Colonic mucosa (tissue), 4 donors: ENCODE data around the gene CREB5. TPM values are rescaled to one million over a fixed set of nuclear protein-coding genes. Genes with fewer than 3 reads are reported as not detected.

Source experiments
- DNase-seq: peaks from one replicate; pipeline ENCODE4 v3.0.0-alpha.2; 2020
- H3K27ac ChIP-seq: fragments of 200-600 bp; one replicate; pipeline ENCODE4 v1.8.0; 2021
- H3K27me3 ChIP-seq: fragments of 200-600 bp; one replicate; pipeline ENCODE4 v1.8.0; 2021
- H3K36me3 ChIP-seq: fragments of 200-600 bp; one replicate; pipeline ENCODE4 v1.8.0; 2021
- H3K4me1 ChIP-seq: fragments of 200-600 bp; one replicate; pipeline ENCODE4 v1.8.0; 2021; ENCODE audit warnings: mild to moderate bottlenecking
- H3K4me3 ChIP-seq: fragments of 200-600 bp; one replicate; pipeline ENCODE4 v1.8.0; 2021
- H3K9ac ChIP-seq, 2 donors: one replicate each; pipeline ENCODE4 v1.7.0; 2013; ENCODE audit warnings: control low read depth in 2 of 2, low read depth in 2 of 2, low read length in 2 of 2
- H3K9me3 ChIP-seq: fragments of 200-600 bp; one replicate; pipeline ENCODE4 v1.8.0; 2021
- intact Hi-C: fragments of 100-400 bp; cut with DNase I; formaldehyde crosslinking; loops from one replicate; pipeline ENCODE4 v1.14.1; 2022
- total RNA-seq, 2 donors: library from RNA; stranded (reverse); fragmentation: NEBNext Ultra II Directional in 1 of 2; extraction: Animal tissue kit (Norgen Biotek cat#: 25700) in 1 of 2; gene quantifications; one replicate each; pipeline ENCODE4 v1.2.1, GENCODE V29; 2021
- TF ChIP-seq, protein P1 (sequence below): fragments of 200-600 bp; IDR thresholded peaks from one replicate; pipeline ENCODE4 v1.8.0; 2022; ENCODE audit warnings: antibody characterized with exemption, mild to moderate bottlenecking
- donor health status: healthy.
- donor health status: DM: no; HTN: no; CAD: no.
- donor health status: DM: no; HTN: no; CAD: no.

The CREB5 gene
- total RNA-seq, 2 donors from 2014 or later = 0.54 to 3.6 TPM

DNA sequence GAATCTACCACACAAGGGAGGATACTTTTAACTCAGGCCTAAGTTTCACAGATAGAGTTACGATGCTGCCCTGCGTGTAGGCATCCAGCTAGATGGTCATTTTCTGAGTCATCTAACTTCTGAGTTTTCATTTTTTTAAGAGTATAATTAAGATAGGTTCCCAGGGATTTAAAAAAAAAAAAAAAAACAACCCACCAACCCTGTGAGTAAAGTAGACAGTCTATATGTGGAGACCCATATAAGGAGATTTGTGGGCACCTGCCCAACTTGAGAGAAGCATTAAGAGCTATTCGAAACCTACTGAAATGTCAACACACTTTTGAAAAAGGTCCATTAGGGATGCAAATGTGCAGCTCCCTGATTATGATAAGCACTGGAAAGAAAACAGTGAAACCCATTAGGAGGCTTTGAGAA, 288.5 kb downstream of the CREB5 start:
- no peak for DNase-seq
- H3K27ac ChIP-seq = no peak overlapping the region
- no peaks in the 10 kb centered on the region for H3K27me3 ChIP-seq
- no peaks in the 10 kb centered on the region for H3K9me3 ChIP-seq
- intact Hi-C loops = no loop called here
- TF ChIP-seq, protein P1, sequence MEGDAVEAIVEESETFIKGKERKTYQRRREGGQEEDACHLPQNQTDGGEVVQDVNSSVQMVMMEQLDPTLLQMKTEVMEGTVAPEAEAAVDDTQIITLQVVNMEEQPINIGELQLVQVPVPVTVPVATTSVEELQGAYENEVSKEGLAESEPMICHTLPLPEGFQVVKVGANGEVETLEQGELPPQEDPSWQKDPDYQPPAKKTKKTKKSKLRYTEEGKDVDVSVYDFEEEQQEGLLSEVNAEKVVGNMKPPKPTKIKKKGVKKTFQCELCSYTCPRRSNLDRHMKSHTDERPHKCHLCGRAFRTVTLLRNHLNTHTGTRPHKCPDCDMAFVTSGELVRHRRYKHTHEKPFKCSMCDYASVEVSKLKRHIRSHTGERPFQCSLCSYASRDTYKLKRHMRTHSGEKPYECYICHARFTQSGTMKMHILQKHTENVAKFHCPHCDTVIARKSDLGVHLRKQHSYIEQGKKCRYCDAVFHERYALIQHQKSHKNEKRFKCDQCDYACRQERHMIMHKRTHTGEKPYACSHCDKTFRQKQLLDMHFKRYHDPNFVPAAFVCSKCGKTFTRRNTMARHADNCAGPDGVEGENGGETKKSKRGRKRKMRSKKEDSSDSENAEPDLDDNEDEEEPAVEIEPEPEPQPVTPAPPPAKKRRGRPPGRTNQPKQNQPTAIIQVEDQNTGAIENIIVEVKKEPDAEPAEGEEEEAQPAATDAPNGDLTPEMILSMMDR = no peak
- H3K9ac ChIP-seq = no peak overlapping the region
- no peaks in the 10 kb centered on the region for H3K36me3 ChIP-seq
- H3K4me3 ChIP-seq = no peak overlapping the region
- no peaks in the 10 kb centered on the region for H3K4me1 ChIP-seq

DNA sequence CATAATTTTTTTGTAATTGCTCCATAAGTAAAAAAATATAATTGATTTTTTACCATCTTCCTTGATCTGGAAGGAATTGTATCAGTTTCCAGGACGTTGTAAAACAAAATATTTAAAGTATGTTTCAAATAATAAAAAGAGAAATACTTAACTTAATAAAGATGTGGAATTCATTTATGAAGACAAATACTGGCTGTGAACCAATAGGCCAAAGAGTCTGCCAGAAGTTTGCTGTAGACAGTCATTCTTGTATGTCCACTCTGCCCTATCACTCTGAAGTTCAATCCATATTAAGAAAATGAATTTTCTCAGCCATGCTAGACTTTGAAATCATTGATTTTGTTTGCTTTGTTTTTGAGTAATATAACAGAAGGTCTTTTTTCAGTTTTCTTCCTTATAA, 289.4 kb downstream of the CREB5 start:
- Histone ChIP-seq H3K9me3 (no peaks in the 10 kb centered on the region), H3K9ac (no peak overlapping the region), H3K27ac (no peak overlapping the region), H3K36me3 (no peaks in the 10 kb centered on the region), H3K4me1 (no peaks in the 10 kb centered on the region), H3K27me3 (no peaks in the 10 kb centered on the region), H3K4me3 (no peak overlapping the region)
- intact Hi-C loops = no loop called here
- TF ChIP-seq, protein P1 = no peak
- DNase-seq = no peak

DNA sequence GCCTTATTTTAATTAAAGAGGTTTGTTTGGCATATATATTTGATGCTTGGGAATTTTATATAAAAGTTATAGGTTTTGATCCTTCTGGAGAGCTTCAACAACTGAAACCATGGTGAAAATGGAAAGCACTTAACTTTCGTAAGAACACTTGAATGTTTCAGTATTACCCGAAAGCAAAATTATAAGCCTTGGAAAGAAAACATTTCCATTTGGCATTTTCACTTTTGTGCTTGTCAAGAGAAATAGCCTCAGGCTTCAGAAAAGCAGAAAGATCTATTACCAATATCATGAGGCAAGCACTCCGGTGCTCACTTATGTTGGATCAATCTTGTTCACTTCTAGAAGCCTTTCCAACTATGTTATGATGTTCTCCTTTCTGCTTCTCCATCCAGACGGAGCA, 289.9 kb downstream of the CREB5 start:
- intact Hi-C loops = no loop called here
- Histone ChIP-seq H3K4me3 (no peak overlapping the region), H3K9ac (no peak overlapping the region), H3K36me3 (no peaks in the 10 kb centered on the region), H3K27ac (no peak overlapping the region), H3K9me3 (no peaks in the 10 kb centered on the region), H3K4me1 (no peaks in the 10 kb centered on the region), H3K27me3 (no peaks in the 10 kb centered on the region)
- TF ChIP-seq, protein P1 = no peak
- DNase-seq = no peak

DNA sequence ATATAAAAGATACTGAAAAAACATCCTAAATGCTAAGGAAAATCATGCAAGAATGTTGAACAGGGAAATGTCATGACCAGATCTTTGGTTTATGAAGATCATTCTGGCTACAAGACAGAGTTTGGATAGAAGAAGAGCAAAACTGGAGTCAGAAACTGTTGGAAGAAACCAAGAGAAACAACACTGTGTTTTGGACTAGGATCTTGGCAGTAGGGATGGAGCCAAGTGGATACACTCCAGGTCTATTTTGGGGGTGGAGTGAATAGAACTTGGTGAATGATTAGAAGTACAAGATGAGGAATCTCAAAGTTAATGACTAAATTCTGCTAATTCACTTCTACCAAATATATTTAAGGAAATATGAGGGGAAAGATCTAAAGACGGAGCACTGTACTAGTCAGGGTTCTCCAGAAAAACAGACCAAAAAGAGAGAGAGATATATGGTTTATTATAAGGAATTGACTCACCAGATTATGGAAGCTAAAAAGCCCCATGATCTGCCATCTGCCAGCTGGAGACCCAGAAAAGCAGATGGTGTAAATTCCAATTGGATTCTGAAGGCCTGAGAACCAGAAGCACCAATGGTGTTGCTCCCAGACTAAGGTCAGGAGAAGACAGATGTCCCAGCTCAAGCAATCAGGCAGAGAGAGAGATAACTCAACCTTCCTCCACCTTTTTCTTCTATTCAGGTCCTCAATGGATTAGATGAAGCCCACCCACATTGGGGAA, 290.9 kb downstream of the CREB5 start:
- Histone ChIP-seq H3K9ac (no peak overlapping the region), H3K9me3 (no peaks in the 10 kb centered on the region), H3K36me3 (no peaks in the 10 kb centered on the region), H3K4me1 (no peaks in the 10 kb centered on the region), H3K27me3 (no peaks in the 10 kb centered on the region), H3K4me3 (no peak overlapping the region), H3K27ac (no peak overlapping the region)
- TF ChIP-seq, protein P1 = no peak
- intact Hi-C loops = no loop called here
- DNase-seq = no peak

DNA sequence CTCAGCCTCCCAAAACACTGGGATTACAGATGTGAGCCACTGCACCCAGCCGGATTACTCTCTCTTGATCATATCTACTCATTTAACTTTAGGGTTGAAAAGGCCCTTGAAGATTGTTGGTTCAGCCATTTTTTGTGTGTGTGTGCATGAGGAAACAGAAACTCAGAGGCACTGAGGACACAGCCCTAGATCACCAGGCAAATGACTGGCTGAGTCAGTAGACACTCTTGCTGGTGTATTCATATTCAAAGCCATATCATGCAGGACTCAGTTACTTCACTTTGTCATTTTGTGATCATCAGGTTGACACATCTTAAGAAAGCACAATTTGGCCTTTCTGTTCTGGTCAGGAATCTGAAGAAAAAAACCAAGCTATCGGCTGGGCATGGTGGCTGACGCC, 292.4 kb downstream of the CREB5 start:
- no peak overlapping the region for H3K4me3 ChIP-seq
- no peak for DNase-seq
- no peaks in the 10 kb centered on the region for H3K27me3 ChIP-seq
- no peak overlapping the region for H3K27ac ChIP-seq
- TF ChIP-seq, protein P1 = no peak
- no peaks in the 10 kb centered on the region for H3K9me3 ChIP-seq
- H3K9ac ChIP-seq = no peak overlapping the region
- intact Hi-C loops = no loop called here
- no peaks in the 10 kb centered on the region for H3K4me1 ChIP-seq
- no peaks in the 10 kb centered on the region for H3K36me3 ChIP-seq
